H1 (cell line): ENCODE results near the gene ZC3H7B. TPM values are rescaled to one million over a fixed set of nuclear protein-coding genes. Genes with fewer than 3 reads are reported as not detected.

Source experiments
- CTCF ChIA-PET: fragments of 300-600 bp; sonication (Branson Sonifier 250); formaldehyde crosslinking; loops from one replicate; lab custom pipeline; 2021; ENCODE audit not compliant: partially characterized antibody; lab: Charles Lee
- POLR2A ChIA-PET: fragments of 300-600 bp; sonication (Branson Sonifier 250); formaldehyde crosslinking; loops from one replicate; lab custom pipeline; 2021; ENCODE audit warnings: inconsistent platforms; ENCODE audit not compliant: partially characterized antibody; lab: Charles Lee
- DNase-seq, 2 experiments: peaks; one replicate each; pipeline versions ENCODE4 v3.0.0 to v3.0.0-alpha.2; 2010 to 2022; ENCODE audit warnings: low spot score in 2 of 2, low read depth in 1 of 2, mixed read lengths in 1 of 2
- FAIRE-seq: peaks from 2 replicates; lab custom pipeline; 2011; peaks lifted over from hg19 to GRCh38; lab: Jason Lieb, UNC
- H2AFZ ChIP-seq: 2 replicates; pipeline ENCODE4 v1.8.1; 2012; ENCODE audit warnings: low read length, inconsistent platforms
- H2AK5ac ChIP-seq: 2 replicates; pipeline ENCODE4 v1.6.1; 2013; ENCODE audit warnings: low read depth, low read length
- H2BK120ac ChIP-seq: replicated peaks from 2 replicates; pipeline ENCODE3; 2013; ENCODE audit warnings: low read depth, low read length, inconsistent platforms
- H2BK12ac ChIP-seq: 2 replicates; pipeline ENCODE4 v1.6.1; 2013; ENCODE audit warnings: low read depth, low read length
- H2BK15ac ChIP-seq: 2 replicates; pipeline ENCODE4 v1.6.1; 2013; ENCODE audit warnings: low read length
- H2BK20ac ChIP-seq: 2 replicates; pipeline ENCODE4 v1.6.1; 2013; ENCODE audit warnings: low read length
- H2BK5ac ChIP-seq: 2 replicates; pipeline ENCODE4 v1.6.1; 2013; ENCODE audit warnings: low read depth, low read length
- H3K14ac ChIP-seq: 2 replicates; pipeline ENCODE4 v1.6.1; 2013; ENCODE audit warnings: inconsistent platforms; ENCODE audit not compliant: insufficient read length
- H3K18ac ChIP-seq: 2 replicates; pipeline ENCODE4 v1.6.1; 2013; ENCODE audit warnings: low read length; ENCODE audit errors: extremely low read depth
- H3K23ac ChIP-seq: 2 replicates; pipeline ENCODE4 v1.6.1; 2013; ENCODE audit warnings: inconsistent platforms; ENCODE audit not compliant: insufficient read length
- H3K23me2 ChIP-seq: 2 replicates; pipeline ENCODE4 v1.6.1; 2013; ENCODE audit warnings: low read depth, low read length
- H3K27ac ChIP-seq: 2 replicates; pipeline ENCODE4 v1.6.1; 2011; ENCODE audit warnings: low read depth, low read length, inconsistent platforms
- H3K27me3 ChIP-seq, 4 experiments: replicated peaks in 1 of 4; 1 replicate in 1 of 4; 2 replicates in 3 of 4; pipeline versions ENCODE4 v1.6.1 to v1.8.1; 2011 to 2013; ENCODE audit warnings: low read length in 3 of 4, mild to moderate bottlenecking in 3 of 4, inconsistent platforms in 2 of 4, mixed read lengths in 2 of 4, moderate library complexity in 1 of 4; ENCODE audit not compliant: control insufficient read depth in 3 of 4, insufficient read depth in 3 of 4; ENCODE audit errors: extremely low read depth in 1 of 4
- H3K36me3 ChIP-seq, 4 experiments: 2 replicates each; pipeline versions ENCODE4 v1.6.1 to v1.8.1; 2011 to 2013; ENCODE audit warnings: mild to moderate bottlenecking in 4 of 4, low read length in 3 of 4, moderate library complexity in 2 of 4, control low read depth in 1 of 4, inconsistent platforms in 1 of 4; ENCODE audit not compliant: insufficient read depth in 4 of 4, control insufficient read depth in 2 of 4
- H3K4ac ChIP-seq: replicated peaks from 2 replicates; pipeline ENCODE3; 2013; ENCODE audit warnings: low read length, low read depth, mixed read lengths, inconsistent platforms; ENCODE audit not compliant: insufficient read length
- H3K4me1 ChIP-seq, 4 experiments: replicated peaks in 1 of 4; 1 replicate in 1 of 4; 2 replicates in 3 of 4; pipeline versions ENCODE4 v1.6.1 to v1.8.1; 2011 to 2013; ENCODE audit warnings: low read length in 3 of 4, inconsistent platforms in 2 of 4, mixed read lengths in 1 of 4; ENCODE audit not compliant: insufficient read depth in 4 of 4, control insufficient read depth in 3 of 4
- H3K4me2 ChIP-seq, 2 experiments: 2 replicates each; pipeline versions ENCODE4 v1.6.1 to v1.8.1; 2011 to 2013; ENCODE audit warnings: low read depth in 2 of 2, low read length in 2 of 2, control low read depth in 1 of 2, inconsistent platforms in 1 of 2, mild to moderate bottlenecking in 1 of 2; ENCODE audit not compliant: insufficient read depth in 1 of 2
- H3K4me3 ChIP-seq, 4 experiments: fragments of 200-600, 300-600 bp in 1 of 4; sonication (generic), shearing (Covaris generic), sonication (Bioruptor Twin) in 1 of 4; 2 replicates each; pipeline versions ENCODE4 v1.5.1 to v1.8.1; 2011 to 2016; ENCODE audit warnings: low read length in 4 of 4, low read depth in 3 of 4, control low read depth in 2 of 4, inconsistent platforms in 2 of 4, mild to moderate bottlenecking in 2 of 4, mixed read lengths in 1 of 4, moderate library complexity in 1 of 4; ENCODE audit not compliant: insufficient read depth in 2 of 4; ENCODE audit errors: extremely low read depth in 1 of 4
- H3K56ac ChIP-seq: replicated peaks from 2 replicates; pipeline ENCODE3; 2013; ENCODE audit warnings: low read depth, mild to moderate bottlenecking, mixed read lengths, low read length, inconsistent platforms; ENCODE audit not compliant: insufficient read length
- H3K79me1 ChIP-seq: 2 replicates; pipeline ENCODE4 v1.6.1; 2013; ENCODE audit warnings: low read depth, low read length, control low read depth
- H3K79me2 ChIP-seq, 2 experiments: 2 replicates each; pipeline versions ENCODE4 v1.6.1 to v1.8.1; 2012 to 2013; ENCODE audit warnings: low read length in 2 of 2, mild to moderate bottlenecking in 2 of 2, inconsistent platforms in 1 of 2; ENCODE audit not compliant: insufficient read depth in 2 of 2, control insufficient read depth in 1 of 2
- H3K9ac ChIP-seq, 4 experiments: replicated peaks in 1 of 4; 1 replicate in 1 of 4; 2 replicates in 3 of 4; pipeline versions ENCODE4 v1.6.1 to v1.8.1; 2011 to 2013; ENCODE audit warnings: low read depth in 3 of 4, low read length in 3 of 4, control low read depth in 2 of 4, mild to moderate bottlenecking in 2 of 4, moderate library complexity in 2 of 4, inconsistent platforms in 1 of 4; ENCODE audit errors: extremely low read depth in 1 of 4
- H3K9me3 ChIP-seq, 2 experiments: 2 replicates each; pipeline versions ENCODE4 v1.6.1 to v1.8.1; 2012 to 2013; ENCODE audit warnings: mild to moderate bottlenecking in 2 of 2, moderate library complexity in 2 of 2, control low read depth in 1 of 2, inconsistent platforms in 1 of 2, low read depth in 1 of 2, low read length in 1 of 2, mixed read lengths in 1 of 2; ENCODE audit not compliant: insufficient read depth in 2 of 2
- H4K20me1 ChIP-seq, 2 experiments: replicated peaks in 1 of 2; 2 replicates each; pipeline versions ENCODE3 to v1.8.1; 2011 to 2013; ENCODE audit warnings: inconsistent platforms in 2 of 2, low read length in 2 of 2, mild to moderate bottlenecking in 1 of 2; ENCODE audit not compliant: insufficient read depth in 2 of 2, control insufficient read depth in 1 of 2
- H4K5ac ChIP-seq: 2 replicates; pipeline ENCODE4 v1.6.1; 2013; ENCODE audit warnings: low read length, low read depth, mixed read lengths, inconsistent platforms; ENCODE audit not compliant: insufficient read length
- H4K8ac ChIP-seq: 2 replicates; pipeline ENCODE4 v1.8.0; 2013; ENCODE audit warnings: mild to moderate bottlenecking, moderate library complexity, low read length, inconsistent platforms; ENCODE audit not compliant: insufficient read depth; ENCODE audit errors: extremely low read depth
- H4K91ac ChIP-seq: replicated peaks from 2 replicates; pipeline ENCODE3; 2013; ENCODE audit warnings: low read length, mixed read lengths, inconsistent platforms; ENCODE audit not compliant: insufficient read length
- CBX5 ChIP-seq: fragments of 300-800, 300-1000 bp; sonication (generic); IDR thresholded peaks from 2 replicates; pipeline ENCODE4 v1.7.1; 2016; ENCODE audit warnings: antibody characterized with exemption, low read length, low read depth
- CHD2 ChIP-seq: IDR thresholded peaks from 2 replicates; pipeline ENCODE4 v1.6.1; 2012; ENCODE audit warnings: low read length, improper control_type of control experiment
- CTBP2 ChIP-seq: IDR thresholded peaks from 2 replicates; pipeline ENCODE4 v1.7.0; 2011; ENCODE audit warnings: borderline replicate concordance, mild to moderate bottlenecking, moderate library complexity, mixed read lengths, low read length; ENCODE audit not compliant: insufficient read depth, insufficient read length
- KDM4A ChIP-seq: IDR thresholded peaks from one replicate; pipeline ENCODE4 v1.7.1; 2012; ENCODE audit warnings: low read depth, mild to moderate bottlenecking, moderate library complexity, low read length, inconsistent platforms; ENCODE audit not compliant: severe bottlenecking
- KDM5A ChIP-seq: fragments of 200-600 bp; IDR thresholded peaks from 2 replicates; pipeline ENCODE4 v1.7.1; 2012; ENCODE audit warnings: mild to moderate bottlenecking, low read length, inconsistent platforms, mixed read lengths
- RXRA ChIP-seq: IDR thresholded peaks from 2 replicates; pipeline ENCODE4 v1.6.1; 2011; ENCODE audit warnings: low read depth, mild to moderate bottlenecking, low read length, moderate library complexity; ENCODE audit not compliant: insufficient read depth
- SIN3A ChIP-seq, 2 experiments: IDR thresholded peaks in 1 of 2; conservative IDR thresholded peaks in 1 of 2; 2 replicates each; pipeline ENCODE4 v1.6.1; 2011 to 2012; ENCODE audit warnings: low read length in 2 of 2, improper control_type of control experiment in 1 of 2, low read depth in 1 of 2, mild to moderate bottlenecking in 1 of 2
- WGBS, 2 experiments: shearing (Covaris generic) in 1 of 2; methylation state at CpG; one replicate each; pipeline versions ENCODE4 v1.1.6 to v1.1.7; 2013 to 2015; ENCODE audit warnings: low lambda C conversion rate in 2 of 2, mixed read lengths in 2 of 2, inconsistent platforms in 1 of 2, low coverage in 1 of 2, missing lambda C conversion rate in 1 of 2; ENCODE audit not compliant: insufficient replicate concordance in 2 of 2, insufficient coverage in 1 of 2, insufficient read length in 1 of 2; ENCODE audit errors: extremely low coverage in 1 of 2, missing lambda C conversion rate in 1 of 2; 5-methylcytosine and 5-hydroxymethylcytosine counted together
- polyA plus RNA-seq, 7 experiments: library from polyadenylated mRNA; depleted of rRNA in 3 of 7; stranded (reverse) in 5 of 7; unstranded in 2 of 7; fragments of >200 nt in 5 of 7; fragments of 200-250 nt in 2 of 7; gene quantifications; 1 replicate in 5 of 7; 2 replicates in 1 of 7; 4 replicates in 1 of 7; pipeline versions ENCODE4 v1.2.1 to v1.2.3, GENCODE V29; 2011 to 2013; ENCODE audit warnings: missing spikeins in 2 of 7, mixed read lengths in 2 of 7
- total RNA-seq: library from RNA; stranded (reverse); fragmentation: NEBNext Ultra II Directional; extraction: Animal tissue kit (Norgen Biotek cat#: 25700); gene quantifications from 2 replicates; pipeline ENCODE4 v1.2.1, GENCODE V29; 2021
- TF ChIP-seq, protein P1 (sequence below): IDR thresholded peaks from 2 replicates; pipeline ENCODE4 v1.6.1; 2011; ENCODE audit warnings: low read depth, mild to moderate bottlenecking, low read length; ENCODE audit not compliant: insufficient read depth
- TF ChIP-seq, protein P2 (sequence below): IDR thresholded peaks from 2 replicates; pipeline ENCODE4 v1.6.1; 2012; ENCODE audit warnings: inconsistent platforms
- TF ChIP-seq, protein P3 (sequence below): IDR thresholded peaks from 2 replicates; pipeline ENCODE4 v1.6.1; 2012; ENCODE audit warnings: low read length, inconsistent platforms

ZC3H7B gene
- total and polyA plus RNA-seq, 2 of the 8 experiments (the other 6 are each of a cell fraction or from before 2014, with no cell fraction given), result 35.5 to 78.6 TPM

DNA sequence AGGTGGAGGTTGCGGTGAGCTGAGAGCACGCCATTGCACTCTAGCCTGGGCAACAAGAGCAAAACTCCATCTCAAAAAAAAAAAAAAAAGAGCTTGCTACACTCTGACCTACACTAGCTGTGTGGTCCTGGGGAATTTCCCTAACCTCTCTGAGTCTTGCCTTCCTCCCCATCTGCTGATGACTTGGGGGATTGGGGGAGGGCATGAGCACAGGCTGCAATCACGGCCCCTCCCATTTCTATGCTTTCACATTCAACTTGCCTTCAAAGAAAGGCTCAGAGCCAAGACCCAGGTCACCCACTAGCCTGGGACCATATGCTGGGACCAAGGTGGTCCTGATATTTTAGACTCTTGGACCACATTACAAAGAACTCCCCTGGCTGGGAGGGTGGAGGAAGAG, 40.7 kb downstream of the ZC3H7B start:
- Histone ChIP-seq H3K9me3 (no peaks in the 10 kb centered on the region), H3K79me1 (no peaks in the 10 kb centered on the region), H2AK5ac (no peak overlapping the region), H3K23me2 (no peaks in the 10 kb centered on the region), H3K4me2 (no peak overlapping the region), H3K4me3 (no peak overlapping the region), H3K23ac (no peak overlapping the region), H3K4me1 (no peaks in the 10 kb centered on the region), H3K27ac (no peak overlapping the region; the same call in 1 of the 2 replicates), H3K36me3 (peaks cover 12 to 35% (median 27%) of the 10 kb centered on the region in 4 experiments; a peak in 7 of 8 replicates), H3K4ac (no peak overlapping the region), H2AFZ (no peak overlapping the region), H4K8ac (no peak overlapping the region), H4K91ac (no peak overlapping the region), H2BK120ac (no peak overlapping the region), H3K18ac (no peak overlapping the region), H3K56ac (no peak overlapping the region), H3K27me3 (no peaks in the 10 kb centered on the region; a peak in 1 of 7 replicates), H2BK5ac (no peak overlapping the region), H2BK12ac (no peak overlapping the region), H2BK20ac (no peak overlapping the region), H3K14ac (no peak overlapping the region), H4K5ac (no peak overlapping the region), H4K20me1 (peaks cover 0 to 1% of the 10 kb centered on the region in 2 experiments), H2BK15ac (no peak overlapping the region), H3K79me2 (no peaks in the 10 kb centered on the region), H3K9ac (no peak overlapping the region)
- ChIA-PET POLR2A (interaction anchor here (0.7 kb wide), 1 partner anchor 70 kb away, joined by 3 read pairs; no protein-coding TSS in a partner anchor), CTCF (interaction anchor here (0.9 kb wide), 1 partner anchor 13 kb away, joined by 3 read pairs; no protein-coding TSS in a partner anchor)
- FAIRE-seq (no peak), DNase-seq (no peak)
- WGBS, 2 experiments, result 89% methylated on average over 1 of the region's 3 CpGs; no CpG with 5 or more reads in 1 of the 2 experiments
- TF ChIP-seq KDM5A, result no peak
- TF ChIP-seq, protein P1, sequence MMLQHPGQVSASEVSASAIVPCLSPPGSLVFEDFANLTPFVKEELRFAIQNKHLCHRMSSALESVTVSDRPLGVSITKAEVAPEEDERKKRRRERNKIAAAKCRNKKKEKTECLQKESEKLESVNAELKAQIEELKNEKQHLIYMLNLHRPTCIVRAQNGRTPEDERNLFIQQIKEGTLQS, result no peak
- TF ChIP-seq CBX5, result no peak
- TF ChIP-seq CTBP2, result no peak
- no peak for TF ChIP-seq KDM4A
- no peak for TF ChIP-seq CHD2
- no peak for TF ChIP-seq SIN3A (conservative IDR thresholded peaks at IDR 0.05 in 1 of 2, IDR thresholded peaks at IDR 0.05 in 1 of 2; ENCODE audit: low read depth in 1 of 2, low read length in 2 of 2)
- TF ChIP-seq RXRA, result no peak
- TF ChIP-seq, protein P2, sequence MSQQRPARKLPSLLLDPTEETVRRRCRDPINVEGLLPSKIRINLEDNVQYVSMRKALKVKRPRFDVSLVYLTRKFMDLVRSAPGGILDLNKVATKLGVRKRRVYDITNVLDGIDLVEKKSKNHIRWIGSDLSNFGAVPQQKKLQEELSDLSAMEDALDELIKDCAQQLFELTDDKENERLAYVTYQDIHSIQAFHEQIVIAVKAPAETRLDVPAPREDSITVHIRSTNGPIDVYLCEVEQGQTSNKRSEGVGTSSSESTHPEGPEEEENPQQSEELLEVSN, result no peak
- TF ChIP-seq, protein P3, sequence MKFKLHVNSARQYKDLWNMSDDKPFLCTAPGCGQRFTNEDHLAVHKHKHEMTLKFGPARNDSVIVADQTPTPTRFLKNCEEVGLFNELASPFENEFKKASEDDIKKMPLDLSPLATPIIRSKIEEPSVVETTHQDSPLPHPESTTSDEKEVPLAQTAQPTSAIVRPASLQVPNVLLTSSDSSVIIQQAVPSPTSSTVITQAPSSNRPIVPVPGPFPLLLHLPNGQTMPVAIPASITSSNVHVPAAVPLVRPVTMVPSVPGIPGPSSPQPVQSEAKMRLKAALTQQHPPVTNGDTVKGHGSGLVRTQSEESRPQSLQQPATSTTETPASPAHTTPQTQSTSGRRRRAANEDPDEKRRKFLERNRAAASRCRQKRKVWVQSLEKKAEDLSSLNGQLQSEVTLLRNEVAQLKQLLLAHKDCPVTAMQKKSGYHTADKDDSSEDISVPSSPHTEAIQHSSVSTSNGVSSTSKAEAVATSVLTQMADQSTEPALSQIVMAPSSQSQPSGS, result no peak
